HCT116 (cell line): Measurements from ENCODE around the gene SEC11A. TPM values are rescaled to one million over a fixed set of nuclear protein-coding genes. Genes with fewer than 3 reads are reported as not detected.

ENCODE experiments used
- ATAC-seq: fragments of 200-7000 bp; cut with Tn5 transposase; 2 replicates; pipeline ENCODE4 v1.9.1; 2020; ENCODE audit warnings: mild to moderate bottlenecking, moderate library complexity
- BruUV-seq: library from RNA; stranded (reverse); fragments of 400-500 nt; replicated peaks from 2 replicates; lab custom pipeline; 2021; lab: Mats Ljungman, UMichigan
- CTCF ChIA-PET: fragments of 300-600 bp; sonication (Branson Sonifier 250); formaldehyde crosslinking; loops from one replicate; lab custom pipeline; 2021; ENCODE audit warnings: antibody characterized with exemption; lab: Charles Lee
- POLR2A ChIA-PET: fragments of 300-600, 350-600 bp; sonication (Branson Sonifier 250); formaldehyde crosslinking; loops from one replicate; lab custom pipeline; 2021; ENCODE audit warnings: antibody characterized with exemption; lab: Charles Lee
- RAD21 ChIA-PET, 2 experiments: fragments of 300-600 bp; sonication (Branson Sonifier 250); formaldehyde crosslinking; loops; one replicate each; lab custom pipeline; 2023; ENCODE audit warnings: low total read pairs in 2 of 2; ENCODE audit not compliant: uncharacterized antibody in 2 of 2, unreplicated experiment in 2 of 2, low non-redundant PET in 1 of 2; lab: Charles Lee
- DNase-seq: peaks from one replicate; pipeline ENCODE4 v3.0.0-alpha.2; 2010; ENCODE audit warnings: low read depth, low spot score
- H2AFZ ChIP-seq: fragments of 200-600 bp; shearing (Covaris generic), sonication (generic); 2 replicates; pipeline ENCODE4 v1.6.1; 2017; ENCODE audit warnings: low read depth, mixed run types, mixed read lengths, antibody characterized with exemption, low read length; ENCODE audit not compliant: poor library complexity, severe bottlenecking
- H3K27ac ChIP-seq: 2 replicates; pipeline ENCODE4 v1.5.1; 2012; ENCODE audit warnings: low read depth, low read length
- H3K27me3 ChIP-seq: fragments of 200-600 bp; sonication (generic); 2 replicates; pipeline ENCODE4 v1.6.1; 2016; ENCODE audit warnings: mixed run types, low read length, mixed read lengths; ENCODE audit not compliant: insufficient read depth
- H3K36me3 ChIP-seq, 2 experiments: fragments of 200-500 bp in 1 of 2; fragments of 200-600 bp in 1 of 2; sonication (Bioruptor generic) in 1 of 2; sonication (generic) in 1 of 2; 2 replicates each; pipeline versions ENCODE4 v1.5.1 to v1.6.1; 2014 to 2016; ENCODE audit warnings: low read length in 2 of 2, inconsistent platforms in 1 of 2, mixed read lengths in 1 of 2, mixed run types in 1 of 2; ENCODE audit not compliant: insufficient read depth in 2 of 2, control insufficient read depth in 1 of 2
- H3K4me1 ChIP-seq, 2 experiments: fragments of 200-600 bp in 1 of 2; sonication (generic) in 1 of 2; 2 replicates each; pipeline versions ENCODE4 v1.5.1 to v1.6.1; 2012 to 2017; ENCODE audit warnings: low read length in 2 of 2, inconsistent platforms in 1 of 2, mild to moderate bottlenecking in 1 of 2, mixed read lengths in 1 of 2, mixed run types in 1 of 2, moderate library complexity in 1 of 2; ENCODE audit not compliant: insufficient read depth in 2 of 2, control insufficient read depth in 1 of 2
- H3K4me2 ChIP-seq: fragments of 200-600 bp; sonication (generic); 2 replicates; pipeline ENCODE4 v1.6.1; 2017; ENCODE audit warnings: mixed run types, low read length, mixed read lengths
- H3K4me3 ChIP-seq, 2 experiments: fragments of 200-600 bp in 1 of 2; sonication (generic) in 1 of 2; replicated peaks in 1 of 2; 2 replicates each; pipeline ENCODE4 v1.5.1; 2011 to 2016; ENCODE audit warnings: low read length in 2 of 2, control low read depth in 1 of 2, low read depth in 1 of 2, mild to moderate bottlenecking in 1 of 2, mixed read lengths in 1 of 2, mixed run types in 1 of 2
- H3K79me2 ChIP-seq: fragments of 200-600 bp; sonication (generic); 2 replicates; pipeline ENCODE4 v1.6.1; 2017; ENCODE audit warnings: mild to moderate bottlenecking, mixed run types, low read length, moderate library complexity, mixed read lengths; ENCODE audit not compliant: insufficient read depth
- H3K9ac ChIP-seq: fragments of 200-600 bp; sonication (generic); 2 replicates; pipeline ENCODE4 v1.6.1; 2016; ENCODE audit warnings: low read length, mixed read lengths
- H3K9me2 ChIP-seq: fragments of 200-600 bp; sonication (generic), shearing (Covaris generic); 2 replicates; pipeline ENCODE4 v1.6.1; 2017; ENCODE audit warnings: mixed run types, mild to moderate bottlenecking, moderate library complexity; ENCODE audit not compliant: insufficient read depth
- H3K9me3 ChIP-seq, 2 experiments: fragments of 200-500 bp in 1 of 2; fragments of 200-600 bp in 1 of 2; sonication (Bioruptor generic) in 1 of 2; sonication (generic) in 1 of 2; 2 replicates each; pipeline ENCODE4 v1.6.1; 2014 to 2017; ENCODE audit warnings: low read length in 2 of 2, mixed read lengths in 2 of 2, inconsistent platforms in 1 of 2, low read depth in 1 of 2, mild to moderate bottlenecking in 1 of 2, mixed run types in 1 of 2, moderate library complexity in 1 of 2; ENCODE audit not compliant: control insufficient read depth in 1 of 2, insufficient read depth in 1 of 2
- H4K20me1 ChIP-seq: fragments of 200-600 bp; sonication (generic), shearing (Covaris generic); 2 replicates; pipeline ENCODE4 v1.6.1; 2017; ENCODE audit warnings: mixed run types, mild to moderate bottlenecking, moderate library complexity; ENCODE audit not compliant: insufficient read depth
- CBX3 ChIP-seq: IDR thresholded peaks from 2 replicates; pipeline ENCODE4 v1.6.1; 2012; ENCODE audit warnings: low read depth
- SRF ChIP-seq: IDR thresholded peaks from 2 replicates; pipeline ENCODE4 v1.6.1; 2012; ENCODE audit warnings: low read depth
- ZFX ChIP-seq: fragments of 450-650 bp; IDR thresholded peaks from 2 replicates; pipeline ENCODE4 v1.6.1; 2017
- ZNF274 ChIP-seq: fragments of 200-500 bp; sonication (Bioruptor generic); IDR thresholded peaks from 2 replicates; pipeline ENCODE4 v1.6.1; 2014; ENCODE audit warnings: mild to moderate bottlenecking, low read depth, low read length, inconsistent platforms
- intact Hi-C: fragments of 100-400 bp; cut with micrococcal nuclease; formaldehyde crosslinking; loops from 2 replicates; pipeline ENCODE4 v1.10.0; 2022
- total RNA-seq: library from RNA; stranded (reverse); gene quantifications from one replicate; pipeline ENCODE4 v1.2.1, GENCODE V29; 2021; ENCODE audit not compliant: unreplicated experiment
- TF ChIP-seq, protein P1 (sequence below): IDR thresholded peaks from 2 replicates; pipeline ENCODE4 v1.6.1; 2012
- TF ChIP-seq, protein P2 (sequence below): IDR thresholded peaks from 2 replicates; pipeline ENCODE4 v1.6.1; 2011; ENCODE audit warnings: mild to moderate bottlenecking, low read length, moderate library complexity; ENCODE audit not compliant: insufficient replicate concordance; ENCODE audit errors: extremely low read depth

The SEC11A gene
- total RNA-seq, 1 experiment from 2014 or later, result 175 TPM

DNA sequence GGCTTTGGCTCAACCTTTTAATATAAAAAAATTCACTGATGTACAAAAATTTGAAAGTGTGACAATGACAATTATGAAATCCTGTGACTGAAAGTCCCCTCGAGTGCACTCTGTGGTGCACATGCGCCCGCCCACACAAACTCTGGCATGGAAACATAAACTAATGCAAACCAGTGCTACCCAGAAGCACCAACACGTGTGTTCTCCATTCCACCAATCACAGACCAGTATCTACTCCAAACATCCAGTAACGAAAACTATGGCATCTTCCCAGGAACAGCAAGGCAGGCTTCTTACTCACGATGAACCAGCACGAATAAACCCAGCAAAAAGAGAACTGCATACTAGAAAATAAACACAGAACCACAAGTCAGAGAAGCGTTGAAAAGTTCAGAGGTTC, 46.2 kb downstream of the SEC11A start:
- ATAC-seq, result no peak
- no peaks in the 10 kb centered on the region for H3K27me3 ChIP-seq
- no peak for DNase-seq
- ChIA-PET CTCF (no interaction called here), RAD21 (no interaction called here), POLR2A (no interaction called here)
- H3K27ac ChIP-seq, result no peak overlapping the region
- H3K4me3 ChIP-seq, result no peak overlapping the region
- H2AFZ ChIP-seq, result no peak overlapping the region
- no peak overlapping the region for H3K9ac ChIP-seq
- no peaks in the 10 kb centered on the region; a peak in 1 of 4 replicates for H3K4me1 ChIP-seq
- BruUV-seq, result TSS peak; percentile 57
- H3K36me3 ChIP-seq, result peaks cover 21 to 35% of the 10 kb centered on the region in 2 experiments
- H3K9me2 ChIP-seq, result no peaks in the 10 kb centered on the region
- H3K79me2 ChIP-seq, result 0 out of 2 replicates have a peak, but pooled peaks cover 3% of the 10 kb centered on the region
- H3K9me3 ChIP-seq, result no peaks in the 10 kb centered on the region
- no peak overlapping the region for H3K4me2 ChIP-seq
- intact Hi-C loops, result no loop called here
- H4K20me1 ChIP-seq, result 0 out of 2 replicates have a peak, but pooled peaks cover 4% of the 10 kb centered on the region
- TF ChIP-seq CBX3 (no peak), ZFX (no peak), ZNF274 (no peak)
- TF ChIP-seq, protein P1, sequence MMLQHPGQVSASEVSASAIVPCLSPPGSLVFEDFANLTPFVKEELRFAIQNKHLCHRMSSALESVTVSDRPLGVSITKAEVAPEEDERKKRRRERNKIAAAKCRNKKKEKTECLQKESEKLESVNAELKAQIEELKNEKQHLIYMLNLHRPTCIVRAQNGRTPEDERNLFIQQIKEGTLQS, result no peak

DNA sequence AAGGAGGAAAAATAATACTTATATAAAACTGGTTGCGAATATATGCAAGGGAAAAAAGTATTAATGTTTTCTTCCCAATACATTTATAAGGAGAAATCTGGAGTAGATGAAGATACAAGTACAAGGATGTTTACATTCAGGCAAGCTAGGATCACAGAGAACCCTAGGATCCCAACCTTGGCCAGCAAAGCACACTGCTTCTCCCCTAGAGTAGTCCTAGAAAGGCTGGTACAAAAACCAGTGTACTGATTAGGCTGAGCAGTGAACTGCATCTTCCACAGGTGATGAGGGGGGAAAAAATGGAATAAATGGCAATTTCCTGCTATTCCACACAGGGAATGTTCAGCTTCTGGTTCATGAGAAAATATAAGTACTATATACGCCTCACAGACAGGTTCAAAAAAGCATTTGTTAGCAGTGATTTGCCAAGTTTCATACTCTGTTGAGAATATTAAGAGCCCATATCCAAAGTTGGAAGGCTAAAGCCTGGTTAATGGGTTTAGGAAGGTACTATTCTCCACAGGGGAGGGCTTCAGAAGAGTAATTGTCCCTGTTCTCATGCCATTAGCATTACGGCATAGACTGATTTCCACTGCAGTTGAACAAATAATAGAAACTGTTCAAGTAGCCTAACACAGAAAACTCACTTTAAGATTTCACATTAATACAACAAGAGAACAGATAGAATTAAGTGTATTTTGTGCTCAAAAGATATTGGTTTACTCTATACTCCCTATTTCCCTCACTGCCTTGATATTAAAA, 47.5 kb downstream of the SEC11A start:
- Histone ChIP-seq H2AFZ (no peak overlapping the region), H3K4me2 (no peak overlapping the region), H3K9ac (no peak overlapping the region), H3K4me3 (no peak overlapping the region), H3K36me3 (peaks cover 21 to 34% of the 10 kb centered on the region in 2 experiments), H3K79me2 (no peaks in the 10 kb centered on the region)
- POLR2A ChIA-PET, result no interaction called here
- no TSS peak for BruUV-seq
- CTCF ChIA-PET, result no interaction called here
- ATAC-seq, result no peak
- TF ChIP-seq, protein P1, result no peak
- TF ChIP-seq ZNF274 (no peak), SRF (no peak)
- TF ChIP-seq, protein P2, sequence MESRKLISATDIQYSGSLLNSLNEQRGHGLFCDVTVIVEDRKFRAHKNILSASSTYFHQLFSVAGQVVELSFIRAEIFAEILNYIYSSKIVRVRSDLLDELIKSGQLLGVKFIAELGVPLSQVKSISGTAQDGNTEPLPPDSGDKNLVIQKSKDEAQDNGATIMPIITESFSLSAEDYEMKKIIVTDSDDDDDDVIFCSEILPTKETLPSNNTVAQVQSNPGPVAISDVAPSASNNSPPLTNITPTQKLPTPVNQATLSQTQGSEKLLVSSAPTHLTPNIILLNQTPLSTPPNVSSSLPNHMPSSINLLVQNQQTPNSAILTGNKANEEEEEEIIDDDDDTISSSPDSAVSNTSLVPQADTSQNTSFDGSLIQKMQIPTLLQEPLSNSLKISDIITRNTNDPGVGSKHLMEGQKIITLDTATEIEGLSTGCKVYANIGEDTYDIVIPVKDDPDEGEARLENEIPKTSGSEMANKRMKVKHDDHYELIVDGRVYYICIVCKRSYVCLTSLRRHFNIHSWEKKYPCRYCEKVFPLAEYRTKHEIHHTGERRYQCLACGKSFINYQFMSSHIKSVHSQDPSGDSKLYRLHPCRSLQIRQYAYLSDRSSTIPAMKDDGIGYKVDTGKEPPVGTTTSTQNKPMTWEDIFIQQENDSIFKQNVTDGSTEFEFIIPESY, result no peak
- TF ChIP-seq, all 23 proteins: peak for 0
- no peaks in the 10 kb centered on the region; a peak in 1 of 4 replicates for H3K4me1 ChIP-seq
- H3K27me3 ChIP-seq, result no peaks in the 10 kb centered on the region
- RAD21 ChIA-PET, result no interaction called here
- 0 out of 2 replicates have a peak, but pooled peaks cover 4% of the 10 kb centered on the region for H4K20me1 ChIP-seq
- no peaks in the 10 kb centered on the region for H3K9me2 ChIP-seq
- intact Hi-C loops, result no loop called here
- H3K9me3 ChIP-seq, result no peaks in the 10 kb centered on the region
- DNase-seq, result no peak
- no peak overlapping the region for H3K27ac ChIP-seq
